ENCODE results near the gene APOBEC3B. TPM values are rescaled to one million over a fixed set of nuclear protein-coding genes. Genes with fewer than 3 reads are reported as not detected.
"Not testable (repeated sequence)": the region's sequence is repeated elsewhere in the genome, so short reads cannot be mapped to it uniquely, and the experiment has no call there.

Gene APOBEC3B
- total RNA-seq, 2 donors from 2014 or later = 0.42 TPM; not detected in 1

DNA sequence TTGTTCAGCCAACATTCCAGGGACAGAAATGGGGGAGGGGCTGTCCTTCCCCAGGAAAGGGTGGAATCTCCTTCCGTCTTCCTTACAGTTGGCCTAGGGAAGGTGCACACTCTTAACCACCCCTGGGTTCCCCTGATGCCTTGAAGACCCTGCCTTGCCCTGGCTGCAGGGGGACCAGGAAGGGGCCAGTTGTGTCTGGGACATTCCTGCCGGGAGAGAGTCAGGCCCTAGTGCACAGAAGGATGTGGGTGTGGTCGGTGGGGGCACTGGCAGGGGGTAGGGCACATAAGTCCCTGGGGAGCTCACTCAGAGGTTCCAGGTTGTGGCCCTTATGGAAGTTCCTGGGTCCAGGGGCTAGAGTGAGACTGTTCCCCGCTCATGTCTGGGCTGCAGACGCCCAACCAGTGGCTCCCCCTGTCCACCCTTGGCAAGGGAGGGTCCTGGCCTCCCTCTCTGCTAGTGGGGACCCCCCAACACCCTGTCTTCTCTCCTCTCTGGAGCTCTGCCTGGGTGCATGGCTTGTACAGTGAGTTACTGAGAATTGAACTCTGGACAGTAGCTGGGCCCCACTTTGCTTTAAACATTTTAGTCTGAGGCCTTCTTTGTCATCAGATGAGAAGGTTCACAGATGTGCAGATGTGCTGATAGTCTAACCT lies 26.8 kb upstream of the APOBEC3B start:
- TF ChIP-seq, protein P1, sequence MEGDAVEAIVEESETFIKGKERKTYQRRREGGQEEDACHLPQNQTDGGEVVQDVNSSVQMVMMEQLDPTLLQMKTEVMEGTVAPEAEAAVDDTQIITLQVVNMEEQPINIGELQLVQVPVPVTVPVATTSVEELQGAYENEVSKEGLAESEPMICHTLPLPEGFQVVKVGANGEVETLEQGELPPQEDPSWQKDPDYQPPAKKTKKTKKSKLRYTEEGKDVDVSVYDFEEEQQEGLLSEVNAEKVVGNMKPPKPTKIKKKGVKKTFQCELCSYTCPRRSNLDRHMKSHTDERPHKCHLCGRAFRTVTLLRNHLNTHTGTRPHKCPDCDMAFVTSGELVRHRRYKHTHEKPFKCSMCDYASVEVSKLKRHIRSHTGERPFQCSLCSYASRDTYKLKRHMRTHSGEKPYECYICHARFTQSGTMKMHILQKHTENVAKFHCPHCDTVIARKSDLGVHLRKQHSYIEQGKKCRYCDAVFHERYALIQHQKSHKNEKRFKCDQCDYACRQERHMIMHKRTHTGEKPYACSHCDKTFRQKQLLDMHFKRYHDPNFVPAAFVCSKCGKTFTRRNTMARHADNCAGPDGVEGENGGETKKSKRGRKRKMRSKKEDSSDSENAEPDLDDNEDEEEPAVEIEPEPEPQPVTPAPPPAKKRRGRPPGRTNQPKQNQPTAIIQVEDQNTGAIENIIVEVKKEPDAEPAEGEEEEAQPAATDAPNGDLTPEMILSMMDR (IDR thresholded peaks at IDR 0.05) = no peak
- DNase-seq (ENCODE audit: low spot score) (no peak), ATAC-seq (ENCODE audit: insufficient number of reproducible peaks, low FRiP score, low read depth) (no peak)
- no peaks in the 10 kb centered on the region for H3K36me3 ChIP-seq
- no peaks in the 10 kb centered on the region for H3K9me3 ChIP-seq
- no peak overlapping the region for H3K4me3 ChIP-seq
- H3K27ac ChIP-seq = no peak overlapping the region
- no peaks in the 10 kb centered on the region for H3K27me3 ChIP-seq (replicated peaks; ENCODE audit: insufficient read depth)
- no peaks in the 10 kb centered on the region for H3K4me1 ChIP-seq (ENCODE audit: control insufficient read depth in 1 of 2, low read depth in 2 of 2)

DNA sequence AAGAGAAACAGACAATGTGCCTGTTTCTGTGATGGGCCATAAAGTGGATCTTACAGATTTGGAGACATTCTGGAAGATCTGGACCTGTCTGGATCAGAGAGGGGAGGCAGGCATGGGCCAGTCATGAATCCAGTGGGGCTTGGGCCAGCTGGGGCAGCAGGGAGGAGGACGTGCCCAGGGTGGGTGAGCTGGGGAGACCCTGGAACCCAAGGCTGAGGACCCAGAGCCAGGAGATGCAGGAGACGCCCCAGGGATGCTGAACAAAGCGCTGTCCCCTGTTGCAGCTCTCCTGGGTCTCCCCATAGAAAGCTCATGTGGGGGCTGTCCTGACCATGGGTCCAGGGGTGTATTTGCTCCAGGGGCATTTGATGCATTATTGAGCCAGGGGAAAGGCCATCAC lies 26.2 kb upstream of the APOBEC3B start:
- no peak overlapping the region for H3K4me3 ChIP-seq
- H3K9me3 ChIP-seq = no peaks in the 10 kb centered on the region
- DNase-seq (ENCODE audit: low spot score) (no peak), ATAC-seq (ENCODE audit: insufficient number of reproducible peaks, low FRiP score, low read depth) (no peak)
- no peaks in the 10 kb centered on the region for H3K36me3 ChIP-seq
- H3K4me1 ChIP-seq (ENCODE audit: control insufficient read depth in 1 of 2, low read depth in 2 of 2) = no peaks in the 10 kb centered on the region
- no peaks in the 10 kb centered on the region for H3K27me3 ChIP-seq (replicated peaks; ENCODE audit: insufficient read depth)
- TF ChIP-seq, protein P1 (IDR thresholded peaks at IDR 0.05) = no peak
- no peak overlapping the region for H3K27ac ChIP-seq

DNA sequence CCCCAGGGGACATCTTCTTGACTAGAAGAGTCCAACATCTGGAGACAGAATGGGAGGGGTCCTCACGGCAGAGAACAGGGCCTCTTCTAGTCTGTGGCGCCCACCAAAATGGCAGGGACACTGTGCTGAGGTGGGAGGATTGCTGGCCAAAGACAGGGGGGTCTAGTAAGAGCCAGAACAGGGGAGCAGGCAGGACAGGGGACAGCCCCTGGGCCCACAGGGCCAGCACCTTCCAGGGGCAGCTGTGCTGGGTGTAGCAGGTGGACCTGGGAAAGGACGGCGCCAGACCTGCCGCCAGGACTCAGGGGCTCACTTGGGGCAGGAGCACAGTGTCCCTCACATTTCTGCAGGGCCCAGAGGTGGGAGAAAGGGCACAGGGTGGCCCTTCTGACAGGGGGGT lies 25.6 kb upstream of the APOBEC3B start:
- Histone ChIP-seq H3K36me3 (no peaks in the 10 kb centered on the region), H3K27ac (no peak overlapping the region), H3K9me3 (no peaks in the 10 kb centered on the region), H3K27me3 (replicated peaks; ENCODE audit: insufficient read depth) (no peaks in the 10 kb centered on the region), H3K4me3 (no peak overlapping the region), H3K4me1 (ENCODE audit: control insufficient read depth in 1 of 2, low read depth in 2 of 2) (no peaks in the 10 kb centered on the region)
- TF ChIP-seq, protein P1 (IDR thresholded peaks at IDR 0.05) = no peak
- DNase-seq (ENCODE audit: low spot score) = no peak
- ATAC-seq (ENCODE audit: insufficient number of reproducible peaks, low FRiP score, low read depth) = no peak

DNA sequence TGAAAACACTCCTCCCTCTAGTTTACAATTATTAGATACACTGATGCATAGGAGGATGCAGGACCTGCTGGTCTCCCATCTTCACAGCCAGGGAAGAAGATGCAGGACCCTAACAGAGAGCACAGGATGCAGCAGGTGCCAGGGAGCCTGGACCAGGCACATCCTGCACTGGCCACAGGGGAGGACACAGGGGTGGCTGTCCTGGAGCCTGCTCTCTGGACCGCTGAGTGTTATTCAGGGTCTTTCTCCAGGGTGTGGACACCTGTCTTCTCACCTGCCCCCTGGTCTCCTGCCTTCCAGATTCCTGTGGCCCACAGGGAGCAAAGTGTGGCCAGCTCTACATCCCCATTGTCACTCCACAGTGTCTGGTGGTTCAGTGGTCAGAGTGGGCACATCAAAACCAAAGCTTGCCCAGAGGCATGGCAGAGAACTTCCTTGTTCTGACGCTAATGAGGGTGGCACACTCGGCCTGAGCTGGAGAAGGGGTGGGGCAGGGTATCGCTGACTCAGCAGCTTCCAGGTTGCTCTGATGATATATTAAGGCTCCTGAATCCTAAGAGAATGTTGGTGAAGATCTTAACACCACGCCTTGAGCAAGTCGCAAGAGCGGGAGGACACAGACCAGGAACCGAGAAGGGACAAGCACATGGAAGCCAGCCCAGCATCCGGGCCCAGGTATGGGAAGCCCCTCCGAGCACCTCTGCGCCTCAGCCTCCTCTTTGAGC lies 24.9 kb upstream of the APOBEC3B start, which contains the start of gene APOBEC3A:
TSS of gene APOBEC3A (plus strand) at position 564 of the 725 bp plus-strand sequence. CDS start at position 647, 83 bp downstream.
- Histone ChIP-seq H3K4me3 (no peak within 1 kb of the TSS), H3K9me3 (no peaks in the 10 kb centered on the region), H3K36me3 (no peaks in the 10 kb centered on the region), H3K4me1 (ENCODE audit: control insufficient read depth in 1 of 2, low read depth in 2 of 2) (no peaks in the 10 kb centered on the region), H3K27ac (no peak within 1 kb of the TSS), H3K27me3 (replicated peaks; ENCODE audit: insufficient read depth) (no peaks in the 10 kb centered on the region)
- TF ChIP-seq, protein P1 (IDR thresholded peaks at IDR 0.05) = no peak
- no peak for DNase-seq (ENCODE audit: low spot score)
- ATAC-seq (ENCODE audit: insufficient number of reproducible peaks, low FRiP score, low read depth) = no peak

DNA sequence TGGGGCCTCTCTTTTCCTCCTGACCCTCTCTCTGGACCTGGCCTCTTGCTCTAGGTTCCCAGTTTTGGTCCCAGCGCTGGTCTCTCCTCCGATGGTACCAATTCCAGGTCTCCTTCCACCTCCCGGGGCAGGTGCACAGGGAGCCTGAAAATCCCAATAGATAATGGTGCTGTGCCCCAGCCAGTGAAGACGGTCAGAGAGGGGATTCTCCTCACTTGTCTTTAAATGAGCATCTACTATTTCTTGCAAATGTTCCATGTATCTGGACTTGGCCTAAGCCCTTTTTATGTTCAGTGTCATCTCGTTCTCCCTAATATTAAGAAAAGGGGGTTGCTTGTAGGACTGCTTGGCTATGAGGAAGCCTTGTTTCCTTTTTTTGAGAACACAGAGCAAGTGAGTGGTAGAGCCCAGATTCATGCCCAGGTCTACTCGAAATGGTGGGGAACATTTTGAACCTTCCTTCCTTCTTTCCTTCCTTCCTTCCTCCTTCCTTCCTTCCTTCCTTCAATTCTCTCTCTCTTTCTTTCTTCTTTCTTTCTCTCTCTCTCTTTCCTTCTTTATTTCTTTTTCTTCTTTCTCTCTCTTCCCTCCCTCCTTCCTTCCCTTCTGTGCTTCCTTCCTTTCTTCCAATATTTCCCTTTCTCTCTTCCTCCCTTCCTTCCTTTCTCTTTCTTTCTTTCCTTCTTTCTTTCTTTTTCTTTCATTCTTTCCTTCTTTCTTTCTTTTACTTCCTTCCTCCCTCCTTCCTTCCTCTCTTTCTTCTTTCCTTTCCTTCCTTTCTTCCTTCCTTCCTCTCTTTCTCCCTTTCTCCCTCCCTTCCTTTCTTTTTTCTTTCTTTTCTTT lies 24.1 kb upstream of the APOBEC3B start:
- TF ChIP-seq, protein P1 (IDR thresholded peaks at IDR 0.05) = no peak
- no peak overlapping the region for H3K27ac ChIP-seq
- H3K4me1 ChIP-seq (ENCODE audit: control insufficient read depth in 1 of 2, low read depth in 2 of 2) = no peaks in the 10 kb centered on the region
- no peaks in the 10 kb centered on the region for H3K27me3 ChIP-seq (replicated peaks; ENCODE audit: insufficient read depth)
- H3K4me3 ChIP-seq = no peak overlapping the region
- DNase-seq (ENCODE audit: low spot score) = no peak
- no peaks in the 10 kb centered on the region for H3K9me3 ChIP-seq
- no peaks in the 10 kb centered on the region for H3K36me3 ChIP-seq
- ATAC-seq (ENCODE audit: insufficient number of reproducible peaks, low FRiP score, low read depth) = no peak

DNA sequence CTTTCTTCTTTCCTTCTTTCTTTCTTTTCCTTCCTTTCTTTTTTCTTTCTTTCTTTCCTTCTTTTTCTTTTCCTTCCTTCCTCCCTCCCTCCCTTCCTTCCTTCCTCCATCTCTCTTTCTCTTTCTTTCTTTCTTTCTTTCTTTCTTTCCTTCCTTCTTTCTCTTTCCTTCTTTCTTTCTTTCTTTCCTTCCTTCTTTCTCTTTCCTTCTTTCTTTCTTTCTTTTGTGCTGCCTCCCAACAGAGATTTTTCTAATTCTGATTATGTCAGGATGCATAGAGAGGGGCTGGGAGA lies 23.6 kb upstream of the APOBEC3B start:
- H3K27ac ChIP-seq; H3K9me3 ChIP-seq; H3K27me3 ChIP-seq (replicated peaks; ENCODE audit: insufficient read depth); H3K36me3 ChIP-seq; DNase-seq (ENCODE audit: low spot score); H3K4me1 ChIP-seq (ENCODE audit: control insufficient read depth in 1 of 2, low read depth in 2 of 2); ATAC-seq (ENCODE audit: insufficient number of reproducible peaks, low FRiP score, low read depth); H3K4me3 ChIP-seq: not testable (repeated sequence)

Measured in thoracic aorta (tissue), 2 donors.